Measurements from ENCODE around the gene TRAF7.

DNA sequence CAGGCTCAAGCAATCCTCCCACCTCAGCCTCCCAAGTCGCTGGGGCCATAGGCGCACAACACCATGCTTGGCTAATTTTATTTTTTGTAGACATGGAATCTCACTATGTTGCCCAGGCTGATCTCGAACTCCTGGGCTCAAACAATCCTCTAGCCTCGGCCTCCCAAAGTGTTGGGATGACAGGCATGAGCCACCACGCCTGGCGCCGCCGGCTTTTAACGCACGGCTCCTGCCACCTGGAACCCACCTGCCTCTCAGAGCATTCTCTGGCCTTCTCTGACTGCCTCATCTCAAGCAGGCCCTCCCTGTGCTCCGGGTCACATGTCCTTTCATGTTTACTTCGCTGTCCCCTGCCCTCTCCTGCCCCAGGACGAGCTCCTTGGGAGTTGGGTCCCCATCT is 30.5 kb downstream of the TRAF7 start:
- TF ChIP-seq, protein P1, sequence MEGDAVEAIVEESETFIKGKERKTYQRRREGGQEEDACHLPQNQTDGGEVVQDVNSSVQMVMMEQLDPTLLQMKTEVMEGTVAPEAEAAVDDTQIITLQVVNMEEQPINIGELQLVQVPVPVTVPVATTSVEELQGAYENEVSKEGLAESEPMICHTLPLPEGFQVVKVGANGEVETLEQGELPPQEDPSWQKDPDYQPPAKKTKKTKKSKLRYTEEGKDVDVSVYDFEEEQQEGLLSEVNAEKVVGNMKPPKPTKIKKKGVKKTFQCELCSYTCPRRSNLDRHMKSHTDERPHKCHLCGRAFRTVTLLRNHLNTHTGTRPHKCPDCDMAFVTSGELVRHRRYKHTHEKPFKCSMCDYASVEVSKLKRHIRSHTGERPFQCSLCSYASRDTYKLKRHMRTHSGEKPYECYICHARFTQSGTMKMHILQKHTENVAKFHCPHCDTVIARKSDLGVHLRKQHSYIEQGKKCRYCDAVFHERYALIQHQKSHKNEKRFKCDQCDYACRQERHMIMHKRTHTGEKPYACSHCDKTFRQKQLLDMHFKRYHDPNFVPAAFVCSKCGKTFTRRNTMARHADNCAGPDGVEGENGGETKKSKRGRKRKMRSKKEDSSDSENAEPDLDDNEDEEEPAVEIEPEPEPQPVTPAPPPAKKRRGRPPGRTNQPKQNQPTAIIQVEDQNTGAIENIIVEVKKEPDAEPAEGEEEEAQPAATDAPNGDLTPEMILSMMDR (IDR thresholded peaks at IDR 0.05; ENCODE audit: low read length): no peak
- TF ChIP-seq EZH2 (IDR thresholded peaks at IDR 0.05; ENCODE audit: borderline replicate concordance, low read length): no peak
